Coronary artery (tissue), 2 donors: ENCODE measurements around the gene ETV3L.
"Not testable (repeated sequence)": the region's sequence is repeated elsewhere in the genome, so short reads cannot be mapped to it uniquely, and the experiment has no call there.

Experiments used
- DNase-seq: peaks from one replicate; pipeline ENCODE4 v3.0.0-alpha.2; 2017; ENCODE audit warnings: low spot score
- H3K27ac ChIP-seq, 2 donors: fragments of 200-600 bp; sonication (generic); one replicate each; pipeline ENCODE4 v1.5.1; 2016 to 2019
- H3K4me3 ChIP-seq: fragments of 200-600 bp; sonication (generic); 2 replicates; pipeline ENCODE4 v1.5.1; 2016; ENCODE audit warnings: mild to moderate bottlenecking, moderate library complexity
- CTCF ChIP-seq: fragments of 200-600 bp; sonication (generic); IDR thresholded peaks from one replicate; pipeline ENCODE4 v1.5.1; 2019; ENCODE audit warnings: antibody characterized with exemption

The ETV3L gene

DNA sequence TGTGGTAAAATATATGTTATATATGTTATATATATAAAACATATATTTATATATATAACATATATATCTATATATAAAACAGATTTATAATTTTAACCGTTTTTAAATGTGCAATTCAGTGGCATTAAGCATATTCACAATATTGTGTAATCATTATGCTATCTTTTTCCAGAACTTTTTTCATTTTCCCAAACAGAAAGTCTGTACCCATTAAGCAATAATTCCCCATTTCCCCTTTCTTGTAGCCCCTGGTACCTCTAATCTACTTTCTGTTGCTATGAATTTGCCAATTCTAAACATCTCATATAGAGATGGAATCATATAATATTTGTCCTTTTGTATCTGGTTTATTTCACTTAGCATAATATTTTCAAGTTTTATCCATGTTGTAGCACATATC is 43.3 kb downstream of the ETV3L start:
- TF ChIP-seq CTCF, result no peak
- Histone ChIP-seq H3K4me3 (no peak overlapping the region), H3K27ac (no peak overlapping the region)
- DNase-seq, result no peak

DNA sequence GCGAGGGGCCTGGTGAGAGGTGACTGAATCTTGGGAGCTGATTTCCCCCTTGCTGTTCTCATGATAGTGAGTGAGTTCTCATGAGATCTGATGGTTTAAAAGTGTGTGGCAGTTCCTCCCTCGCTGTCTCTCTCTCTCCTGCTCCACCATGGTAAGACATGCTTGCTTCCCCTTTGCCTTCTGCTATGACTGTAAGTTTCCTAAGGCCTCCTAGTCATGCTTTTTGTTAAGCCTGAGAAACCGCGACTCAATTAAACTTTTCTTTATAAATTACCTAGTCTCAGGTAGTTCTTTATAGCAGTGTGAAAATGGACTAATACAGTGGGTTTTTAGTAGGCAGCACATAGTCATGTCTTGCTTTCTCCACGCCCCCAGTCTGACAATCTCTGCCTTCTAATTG is 43.9 kb downstream of the ETV3L start:
- not testable (repeated sequence) for DNase-seq, H3K27ac ChIP-seq, H3K4me3 ChIP-seq

- DNase-seq, result no peak
- TF ChIP-seq CTCF, result no peak
- Histone ChIP-seq H3K4me3 (no peak overlapping the region), H3K27ac (no peak overlapping the region)
These were observed 48.8 kb downstream of the ETV3L start for GRCh38 chr1:157050836-157051235.

DNA sequence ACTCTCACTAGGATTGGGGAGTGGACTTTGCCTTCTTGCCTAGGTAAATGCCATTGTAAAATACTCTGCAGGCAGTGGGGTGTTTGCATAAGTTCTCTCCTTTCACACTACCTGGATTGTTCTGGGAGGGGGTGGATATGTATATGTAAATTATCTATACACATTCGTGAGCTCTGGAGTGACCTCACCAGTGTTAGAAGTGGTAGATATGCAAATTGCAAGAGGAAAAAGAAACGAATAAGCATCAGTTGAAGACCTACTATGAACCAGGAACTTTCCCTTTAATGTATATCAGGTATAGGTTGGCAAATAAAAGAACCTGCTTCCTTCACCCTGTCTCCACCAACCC is 52.6 kb downstream of the ETV3L start:
- no peak for TF ChIP-seq CTCF
- no peak for DNase-seq
- H3K4me3 ChIP-seq, result no peak overlapping the region
- H3K27ac ChIP-seq, result no peak overlapping the region

DNA sequence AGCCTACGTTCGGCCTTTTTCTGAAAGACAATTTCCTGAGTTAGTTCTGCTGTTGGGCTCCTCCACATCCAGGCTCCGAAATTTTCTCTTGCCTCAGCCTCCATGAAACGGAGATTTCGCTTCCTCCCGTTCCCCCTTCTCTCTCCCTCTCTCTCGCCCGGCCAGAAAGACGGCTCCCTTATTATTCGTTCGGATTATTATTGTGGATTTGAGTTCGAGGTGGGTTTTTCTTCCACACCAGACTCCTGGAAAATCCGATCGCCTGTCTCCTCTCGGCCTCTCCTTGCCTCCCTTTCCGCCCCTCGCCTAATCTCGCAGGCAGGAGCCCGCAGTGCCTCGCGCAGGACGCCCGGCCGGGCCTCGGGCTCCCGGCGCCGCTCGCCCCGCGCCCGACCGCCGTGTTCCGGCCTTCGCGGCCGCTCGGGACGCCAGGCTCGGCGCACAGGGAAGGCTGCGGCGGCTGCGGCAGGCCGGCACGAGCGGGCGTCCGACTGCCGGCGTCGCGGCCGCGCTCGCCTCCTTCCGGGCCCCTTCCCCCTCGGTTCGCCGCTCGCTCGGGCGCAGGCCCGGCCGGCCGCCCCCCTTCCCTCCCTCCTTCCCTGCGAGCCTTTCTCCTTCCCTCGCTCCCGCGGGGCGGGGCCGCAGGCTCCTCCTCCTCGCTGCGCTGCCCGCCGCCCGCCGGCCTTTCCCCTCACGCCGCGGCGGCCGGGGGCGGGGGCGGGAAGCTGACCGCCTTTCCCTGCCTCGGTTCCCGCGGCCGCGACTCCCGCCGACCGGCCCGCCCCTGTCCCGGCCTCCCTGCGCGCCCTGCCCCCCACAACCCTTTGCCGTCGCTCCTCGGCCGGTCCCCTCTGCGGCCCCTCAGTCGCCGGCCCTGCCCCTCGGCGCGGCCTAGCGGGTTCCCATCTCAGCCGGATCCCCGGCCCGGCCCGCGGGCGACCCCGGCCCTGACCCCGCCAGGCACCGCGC is 54.1 kb downstream of the ETV3L start, which contains the start of gene ARHGEF11:
Gene ARHGEF11 (minus strand): TSS at position 493 of the 969 bp plus-strand sequence. CDS start 1,412 bp downstream, outside the sequence.
- H3K4me3 ChIP-seq, result peak within 1 kb of the TSS; percentile 90
- peak; percentile 92 for DNase-seq
- no peak for TF ChIP-seq CTCF
- H3K27ac ChIP-seq, result peak within 1 kb of the TSS; percentile 72 to 97

DNA sequence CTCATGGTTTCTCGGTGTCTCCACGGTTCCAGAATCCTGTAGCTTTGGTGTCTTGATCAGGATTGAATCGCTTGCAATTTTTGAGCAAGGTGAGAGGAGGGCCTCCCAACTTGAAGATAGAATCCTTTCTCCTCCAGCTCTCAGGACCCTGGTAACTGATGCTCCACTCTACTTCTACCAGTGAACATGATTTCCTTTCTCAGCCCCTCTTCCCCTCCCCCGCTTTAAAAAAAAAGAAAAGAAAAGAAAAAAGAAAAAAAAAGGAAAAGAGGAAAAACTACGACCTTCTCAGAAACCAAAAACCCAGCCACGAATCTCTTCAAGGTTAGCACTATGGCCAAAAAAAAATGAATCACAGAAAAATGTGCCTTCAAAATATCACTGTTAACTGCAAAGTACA is 55.3 kb downstream of the ETV3L start:
- peak overlapping the region; percentile 90 for H3K4me3 ChIP-seq
- TF ChIP-seq CTCF, result no peak
- H3K27ac ChIP-seq, result no peak overlapping the region
- DNase-seq, result no peak

GRCh38 chr1:157043685-157044084 is 55.9 kb downstream of the ETV3L start:
- Histone ChIP-seq H3K27ac (no peak overlapping the region), H3K4me3 (peak overlapping the region; percentile 90)

More at GRCh38 chr1:157043685-157044084, 55.9 kb downstream of the ETV3L start:
- no peak for TF ChIP-seq CTCF
- DNase-seq, result no peak
